Esophagus squamous epithelium (tissue), 5 donors: Measurements from ENCODE around the gene ARID3B. TPM values are rescaled to one million over a fixed set of nuclear protein-coding genes. Genes with fewer than 3 reads are reported as not detected.

Source experiments
- DNase-seq: peaks from one replicate; lab custom pipeline; 2025; lab: John Stamatoyannopoulos, UW
- H3K27ac ChIP-seq, 4 donors: fragments of 200-600 bp; sonication (generic); one replicate each; pipeline ENCODE4 v1.5.1; 2016 to 2019; ENCODE audit warnings: mild to moderate bottlenecking in 1 of 4
- H3K27me3 ChIP-seq, 4 donors: fragments of 200-600 bp; sonication (generic); 1 replicate in 3 of 4; 2 replicates in 1 of 4; pipeline versions ENCODE4 v1.5.1 to v1.6.0; 2017 to 2021; ENCODE audit warnings: antibody characterized with exemption in 1 of 4
- H3K36me3 ChIP-seq, 3 donors: fragments of 200-600 bp; sonication (generic); one replicate each; pipeline ENCODE4 v1.5.1; 2016 to 2019
- H3K4me1 ChIP-seq, 3 donors: fragments of 200-600 bp; sonication (generic); one replicate each; pipeline ENCODE4 v1.5.1; 2017 to 2019
- H3K4me3 ChIP-seq, 4 donors: fragments of 200-600 bp; sonication (generic); 1 replicate in 3 of 4; 2 replicates in 1 of 4; pipeline ENCODE4 v1.5.1; 2016 to 2019; ENCODE audit warnings: mild to moderate bottlenecking in 2 of 4, moderate library complexity in 1 of 4
- H3K9me3 ChIP-seq, 3 donors: fragments of 200-600 bp; sonication (generic); one replicate each; pipeline ENCODE4 v1.5.1; 2016 to 2019
- CTCF ChIP-seq, 6 experiments: fragments of 450-650 bp in 4 of 6; fragments of 200-600 bp in 2 of 6; sonication (generic) in 2 of 6; IDR thresholded peaks; one replicate each; pipeline ENCODE4 v1.5.1; 2016 to 2019; ENCODE audit warnings: antibody characterized with exemption in 6 of 6, mild to moderate bottlenecking in 4 of 6, moderate library complexity in 4 of 6
- POLR2A ChIP-seq, 4 donors: fragments of 450-650 bp; IDR thresholded peaks; one replicate each; pipeline ENCODE4 v1.6.1; 2017; ENCODE audit warnings: antibody characterized with exemption in 4 of 4, mild to moderate bottlenecking in 4 of 4, moderate library complexity in 3 of 4
- WGBS, 2 donors: methylation state at CpG; one replicate each; pipeline ENCODE4 v1.1.5; 2018; 5-methylcytosine and 5-hydroxymethylcytosine counted together
- intact Hi-C: fragments of 100-400 bp; cut with DNase I; formaldehyde crosslinking; loops from one replicate; pipeline ENCODE4 v1.15.0; 2022
- total RNA-seq, 4 donors: library from RNA; depleted of rRNA; stranded (reverse); fragments of >200 nt; gene quantifications; one replicate each; pipeline ENCODE4 v1.1.0, GENCODE V29; 2016
- donor health status: DM: yes; HTN: yes; CAD: no.

Gene ARID3B
- total RNA-seq, 4 donors from 2014 or later = 4.5 to 11.6 (median 6.4) TPM

GRCh38 chr15:74500401-74500800 is 40.6 kb upstream of the ARID3B start:
- H3K36me3 ChIP-seq = peaks cover 0 to under 1% (median 0%) of the 10 kb centered on the region in 3 donors
- no peak for DNase-seq
- H3K9me3 ChIP-seq = no peaks in the 10 kb centered on the region
- intact Hi-C loops = no loop called here
- H3K4me3 ChIP-seq = no peak overlapping the region
- TF ChIP-seq CTCF (IDR thresholded peaks at IDR 0.05) (no peak), POLR2A (IDR thresholded peaks at IDR 0.05) (no peak)
- H3K27me3 ChIP-seq = no peaks in the 10 kb centered on the region
- 94 to 100% methylated on average over 2 of the region's 2 CpGs for WGBS, 2 donors
- H3K27ac ChIP-seq = no peak overlapping the region
- H3K4me1 ChIP-seq = no peaks in the 10 kb centered on the region

GRCh38 chr15:74502301-74502700 is 38.7 kb upstream of the ARID3B start:
- Histone ChIP-seq H3K4me1 (no peaks in the 10 kb centered on the region), H3K36me3 (peaks cover 0 to 8% (median 0%) of the 10 kb centered on the region in 3 donors), H3K9me3 (no peaks in the 10 kb centered on the region), H3K27ac (no peak overlapping the region), H3K27me3 (no peaks in the 10 kb centered on the region), H3K4me3 (no peak overlapping the region)
- no peak for DNase-seq
- no peak for TF ChIP-seq POLR2A (IDR thresholded peaks at IDR 0.05)
- TF ChIP-seq CTCF (IDR thresholded peaks at IDR 0.05) = no peak
- 69 to 89% methylated on average over 3 of the region's 3 CpGs for WGBS, 2 donors
- intact Hi-C loops = no loop called here

GRCh38 chr15:74504418-74504817 is 36.6 kb upstream of the ARID3B start:
- Histone ChIP-seq H3K27me3 (no peaks in the 10 kb centered on the region), H3K9me3 (no peaks in the 10 kb centered on the region), H3K4me1 (no peaks in the 10 kb centered on the region), H3K36me3 (peaks cover 0 to 8% (median 0%) of the 10 kb centered on the region in 3 donors), H3K27ac (no peak overlapping the region), H3K4me3 (no peak overlapping the region)
- TF ChIP-seq POLR2A (IDR thresholded peaks at IDR 0.05) (no peak), CTCF (IDR thresholded peaks at IDR 0.05) (no peak)
- WGBS, 2 donors = 82 to 93% methylated on average over 3 of the region's 3 CpGs
- intact Hi-C loops = no loop called here
- no peak for DNase-seq

- no peak for DNase-seq
- Histone ChIP-seq H3K27me3 (no peaks in the 10 kb centered on the region), H3K4me3 (no peak overlapping the region), H3K4me1 (no peaks in the 10 kb centered on the region), H3K9me3 (no peaks in the 10 kb centered on the region), H3K36me3 (peaks cover 0 to 8% (median 0%) of the 10 kb centered on the region in 3 donors), H3K27ac (no peak overlapping the region)
- intact Hi-C loops = no loop called here
- TF ChIP-seq POLR2A (IDR thresholded peaks at IDR 0.05) (no peak), CTCF (IDR thresholded peaks at IDR 0.05) (no peak)
- 87 to 89% methylated on average over 3 of the region's 4 CpGs for WGBS, 2 donors
These were observed 36.2 kb upstream of the ARID3B start for GRCh38 chr15:74504836-74505235.

GRCh38 chr15:74505837-74506514 is 35.0 kb upstream of the ARID3B start:
- Histone ChIP-seq H3K27ac (no peak overlapping the region), H3K27me3 (no peaks in the 10 kb centered on the region), H3K9me3 (no peaks in the 10 kb centered on the region), H3K4me3 (no peak overlapping the region), H3K36me3 (peaks cover 0 to 8% (median 0%) of the 10 kb centered on the region in 3 donors), H3K4me1 (no peaks in the 10 kb centered on the region)
- WGBS, 2 donors = 88 to 95% methylated on average over 3 to 6 of the region's 6 CpGs
- no peak for DNase-seq
- intact Hi-C loops = no loop called here
- no peak for TF ChIP-seq POLR2A (IDR thresholded peaks at IDR 0.05)
- TF ChIP-seq CTCF (IDR thresholded peaks at IDR 0.05) = no peak
